CD4-positive, CD25-positive, alpha-beta regulatory T cell (primary cell): ENCODE data around the gene BTBD16. TPM values are rescaled to one million over a fixed set of nuclear protein-coding genes. Genes with fewer than 3 reads are reported as not detected.

Experiments used
- ATAC-seq, 2 donors: fragments of 150-1000 bp; cut with Tn5 transposase; one replicate each; pipeline ENCODE4 v1.10.0; 2021; ENCODE audit warnings: low read depth in 2 of 2, moderate number of reproducible peaks in 2 of 2, moderate library complexity in 1 of 2
- DNase-seq, 3 donors: peaks; one replicate each; pipeline versions ENCODE4 v3.0.0 to v3.0.0-alpha.2; 2012 to 2022; ENCODE audit warnings: mixed read lengths in 1 of 3
- H3K27ac ChIP-seq: one replicate; pipeline ENCODE4 v1.7.0; 2013; ENCODE audit warnings: mild to moderate bottlenecking, low read length; ENCODE audit not compliant: insufficient read depth, poor library complexity, severe bottlenecking
- H3K27me3 ChIP-seq: one replicate; pipeline ENCODE4 v1.7.0; 2013; ENCODE audit warnings: low read length; ENCODE audit not compliant: control insufficient read depth, insufficient read depth
- H3K36me3 ChIP-seq: one replicate; pipeline ENCODE4 v1.7.0; 2013; ENCODE audit warnings: mild to moderate bottlenecking, low read length, moderate library complexity; ENCODE audit not compliant: control insufficient read depth, insufficient read depth
- H3K4me1 ChIP-seq: 2 replicates; pipeline ENCODE4 v1.7.0; 2013; ENCODE audit warnings: mild to moderate bottlenecking, low read length; ENCODE audit not compliant: insufficient read depth, control insufficient read depth, poor library complexity, severe bottlenecking
- H3K4me3 ChIP-seq: one replicate; pipeline ENCODE4 v1.7.0; 2013; ENCODE audit warnings: low read depth, mild to moderate bottlenecking, low read length, moderate library complexity
- H3K9me3 ChIP-seq, 2 experiments: 1 replicate in 1 of 2; 2 replicates in 1 of 2; pipeline ENCODE4 v1.7.0; 2013; ENCODE audit warnings: low read length in 2 of 2, mild to moderate bottlenecking in 1 of 2, moderate library complexity in 1 of 2; ENCODE audit not compliant: control insufficient read depth in 2 of 2
- H3K27ac Mint-ChIP-seq, 3 donors: one replicate each; pipeline ENCODE4 v1.8.0; 2020 to 2022; ENCODE audit warnings: mild to moderate bottlenecking in 3 of 3, mixed read lengths in 3 of 3, moderate library complexity in 2 of 3
- H3K27me3 Mint-ChIP-seq: one replicate; pipeline ENCODE4 v1.8.0; 2022; ENCODE audit warnings: mild to moderate bottlenecking, mixed read lengths
- H3K36me3 Mint-ChIP-seq: one replicate; pipeline ENCODE4 v1.8.0; 2020; ENCODE audit warnings: mixed read lengths
- H3K4me1 Mint-ChIP-seq, 4 donors: one replicate each; pipeline ENCODE4 v1.8.0; 2020 to 2022; ENCODE audit warnings: mixed read lengths in 4 of 4, mild to moderate bottlenecking in 1 of 4
- H3K4me3 Mint-ChIP-seq, 4 donors: one replicate each; pipeline ENCODE4 v1.8.0; 2020 to 2022; ENCODE audit warnings: mild to moderate bottlenecking in 4 of 4, mixed read lengths in 4 of 4, moderate library complexity in 3 of 4
- H3K9me3 Mint-ChIP-seq, 7 donors: one replicate each; pipeline ENCODE4 v1.8.0; 2020 to 2022; ENCODE audit warnings: mixed read lengths in 7 of 7, mild to moderate bottlenecking in 3 of 7, moderate library complexity in 2 of 7
- polyA plus RNA-seq, 4 donors: library from polyadenylated mRNA; unstranded; fragments of 300-500 nt; fragmentation: Illumina TruSeq; gene quantifications; one replicate each; pipeline ENCODE4 v1.2.3, GENCODE V29; 2021
- total RNA-seq: library from RNA; stranded (reverse); gene quantifications from one replicate; pipeline ENCODE4 v1.2.3, GENCODE V29; 2022

Gene BTBD16
- total and polyA plus RNA-seq, 5 donors from 2014 or later = 0.12 to 0.15 TPM; not detected in 3

GRCh38 chr10:122375679-122376160 is 104.6 kb downstream of the BTBD16 start:
- H3K36me3 ChIP-seq = peaks cover 12% of the 10 kb centered on the region
- Mint-ChIP-seq H3K4me3 (peak overlapping the region; percentile 93 to 99 (median 96)), H3K36me3 (peaks cover 17% of the 10 kb centered on the region), H3K27ac (peak overlapping the region; percentile 91 to 98 (median 94)), H3K9me3 (peaks cover 0 to 5% (median 0%) of the 10 kb centered on the region in 7 donors), H3K27me3 (peaks cover 31% of the 10 kb centered on the region), H3K4me1 (peaks cover 15 to 55% (median 46%) of the 10 kb centered on the region in 4 donors)
- DNase-seq = no peak
- peak overlapping the region; percentile 91 for H3K27ac ChIP-seq
- no peaks in the 10 kb centered on the region for H3K9me3 ChIP-seq
- no peak for ATAC-seq
- peaks cover 38% of the 10 kb centered on the region for H3K4me1 ChIP-seq
- H3K27me3 ChIP-seq = peaks cover 15% of the 10 kb centered on the region
- peak overlapping the region; percentile 94 for H3K4me3 ChIP-seq

GRCh38 chr10:122376364-122376961 is 105.4 kb downstream of the BTBD16 start:
- DNase-seq = no peak
- H3K27ac Mint-ChIP-seq = no peak overlapping the region
- Histone ChIP-seq H3K4me3 (peak overlapping the region; percentile 94), H3K4me1 (peaks cover 38% of the 10 kb centered on the region), H3K27ac (peak overlapping the region; percentile 5), H3K36me3 (peaks cover 19% of the 10 kb centered on the region), H3K27me3 (peaks cover 7% of the 10 kb centered on the region), H3K9me3 (no peaks in the 10 kb centered on the region)
- peaks cover 25% of the 10 kb centered on the region for H3K36me3 Mint-ChIP-seq
- peaks cover 0 to 8% (median 0%) of the 10 kb centered on the region in 7 donors for H3K9me3 Mint-ChIP-seq
- ATAC-seq = no peak
- H3K4me3 Mint-ChIP-seq = peak overlapping the region; percentile 44 to 99 (median 86)
- H3K4me1 Mint-ChIP-seq = peaks cover 15 to 63% (median 51%) of the 10 kb centered on the region in 4 donors
- H3K27me3 Mint-ChIP-seq = peaks cover 24% of the 10 kb centered on the region

GRCh38 chr10:122379041-122379440 is 107.9 kb downstream of the BTBD16 start:
- H3K4me3 Mint-ChIP-seq = peak overlapping the region in 3 of 4 donors; percentile 66 to 77 (median 67)
- peak overlapping the region; percentile 46 for H3K4me3 ChIP-seq
- no peaks in the 10 kb centered on the region for H3K9me3 ChIP-seq
- H3K27me3 ChIP-seq = no peaks in the 10 kb centered on the region
- H3K4me1 ChIP-seq = peaks cover 34% of the 10 kb centered on the region
- H3K36me3 ChIP-seq = peaks cover 19% of the 10 kb centered on the region
- H3K27ac Mint-ChIP-seq = peak overlapping the region; percentile 7 to 74 (median 74)
- H3K36me3 Mint-ChIP-seq = peaks cover 31% of the 10 kb centered on the region
- peaks cover 0 to 8% (median 0%) of the 10 kb centered on the region in 7 donors for H3K9me3 Mint-ChIP-seq
- peaks cover 24 to 74% (median 58%) of the 10 kb centered on the region in 4 donors for H3K4me1 Mint-ChIP-seq
- ATAC-seq = no peak
- H3K27me3 Mint-ChIP-seq = peaks cover under 1% of the 10 kb centered on the region
- DNase-seq = peak in 1 of 3 donors; percentile 32
- H3K27ac ChIP-seq = peak overlapping the region; percentile 5

GRCh38 chr10:122379537-122379936 is 108.4 kb downstream of the BTBD16 start:
- Histone ChIP-seq H3K9me3 (no peaks in the 10 kb centered on the region), H3K4me1 (peaks cover 32% of the 10 kb centered on the region), H3K27me3 (no peaks in the 10 kb centered on the region), H3K27ac (peak overlapping the region; percentile 5), H3K36me3 (peaks cover 19% of the 10 kb centered on the region), H3K4me3 (peak overlapping the region; percentile 46)
- peaks cover 24 to 74% (median 55%) of the 10 kb centered on the region in 4 donors for H3K4me1 Mint-ChIP-seq
- H3K27me3 Mint-ChIP-seq = no peaks in the 10 kb centered on the region
- no peak for DNase-seq
- peak overlapping the region in 2 of 3 donors; percentile 7 to 74 for H3K27ac Mint-ChIP-seq
- peaks cover 31% of the 10 kb centered on the region for H3K36me3 Mint-ChIP-seq
- peak overlapping the region in 3 of 4 donors; percentile 66 to 77 (median 67) for H3K4me3 Mint-ChIP-seq
- peaks cover 0 to 8% (median 0%) of the 10 kb centered on the region in 7 donors for H3K9me3 Mint-ChIP-seq
- no peak for ATAC-seq

- peaks cover 0 to 8% (median 0%) of the 10 kb centered on the region in 7 donors for H3K9me3 Mint-ChIP-seq
- no peaks in the 10 kb centered on the region for H3K27me3 Mint-ChIP-seq
- H3K4me1 Mint-ChIP-seq = peaks cover 27 to 79% (median 55%) of the 10 kb centered on the region in 4 donors
- H3K4me1 ChIP-seq = peaks cover 28% of the 10 kb centered on the region
- no peaks in the 10 kb centered on the region for H3K9me3 ChIP-seq
- peak overlapping the region in 2 of 4 donors; percentile 6 to 61 for H3K4me3 Mint-ChIP-seq
- peaks cover 19% of the 10 kb centered on the region for H3K36me3 ChIP-seq
- no peak overlapping the region for H3K4me3 ChIP-seq
- peak overlapping the region in 1 of 3 donors; percentile 87 for H3K27ac Mint-ChIP-seq
- ATAC-seq = no peak
- DNase-seq = no peak
- H3K36me3 Mint-ChIP-seq = peaks cover 35% of the 10 kb centered on the region
- H3K27ac ChIP-seq = no peak overlapping the region
- H3K27me3 ChIP-seq = no peaks in the 10 kb centered on the region
Measured at GRCh38 chr10:122380703-122381102, 109.6 kb downstream of the BTBD16 start.

GRCh38 chr10:122381680-122382079 is 110.6 kb downstream of the BTBD16 start:
- Histone ChIP-seq H3K27ac (no peak overlapping the region), H3K27me3 (no peaks in the 10 kb centered on the region), H3K9me3 (no peaks in the 10 kb centered on the region), H3K36me3 (peaks cover 19% of the 10 kb centered on the region), H3K4me3 (no peak overlapping the region), H3K4me1 (peaks cover 21% of the 10 kb centered on the region)
- Mint-ChIP-seq H3K27me3 (no peaks in the 10 kb centered on the region), H3K9me3 (peaks cover 0 to 8% (median 0%) of the 10 kb centered on the region in 7 donors), H3K4me1 (peaks cover 30 to 83% (median 61%) of the 10 kb centered on the region in 4 donors), H3K36me3 (peaks cover 35% of the 10 kb centered on the region), H3K27ac (peak overlapping the region in 1 of 3 donors; percentile 87), H3K4me3 (peak overlapping the region in 3 of 4 donors; percentile 2 to 54 (median 33))
- ATAC-seq (no peak), DNase-seq (no peak)

GRCh38 chr10:122386514-122386913 is 115.4 kb downstream of the BTBD16 start:
- Histone ChIP-seq H3K9me3 (no peaks in the 10 kb centered on the region), H3K27me3 (no peaks in the 10 kb centered on the region), H3K4me1 (peaks cover 17% of the 10 kb centered on the region), H3K27ac (no peak overlapping the region), H3K36me3 (peaks cover 9% of the 10 kb centered on the region), H3K4me3 (peak overlapping the region; percentile 30)
- no peak for ATAC-seq
- no peaks in the 10 kb centered on the region for H3K9me3 Mint-ChIP-seq
- peaks cover 22% of the 10 kb centered on the region for H3K36me3 Mint-ChIP-seq
- no peak for DNase-seq
- peaks cover 38 to 86% (median 49%) of the 10 kb centered on the region in 4 donors for H3K4me1 Mint-ChIP-seq
- H3K27me3 Mint-ChIP-seq = no peaks in the 10 kb centered on the region
- peak overlapping the region in 2 of 4 donors; percentile 32 to 36 for H3K4me3 Mint-ChIP-seq
- peak overlapping the region in 1 of 3 donors; percentile 90 for H3K27ac Mint-ChIP-seq
